Body of pancreas (tissue), 4 donors: Measurements from ENCODE around the gene HSP90B1. TPM values are rescaled to one million over a fixed set of nuclear protein-coding genes. Genes with fewer than 3 reads are reported as not detected.

Source experiments
- ATAC-seq: fragments of 150-250 bp; one replicate; pipeline ENCODE4 v1.9.1; 2016
- DNase-seq, 4 donors: peaks; one replicate each; pipeline ENCODE4 v3.0.0-alpha.2; 2019
- H3K27ac ChIP-seq, 4 donors: fragments of 200-600 bp; sonication (generic); 1 replicate in 3 of 4; 2 replicates in 1 of 4; pipeline versions ENCODE4 v1.5.1 to v1.6.1; 2016 to 2019; ENCODE audit warnings: mild to moderate bottlenecking in 1 of 4, mixed read lengths in 1 of 4, moderate library complexity in 1 of 4
- H3K27me3 ChIP-seq, 2 donors: fragments of 200-600 bp; sonication (generic); one replicate each; pipeline ENCODE4 v1.6.0; 2016; ENCODE audit warnings: mild to moderate bottlenecking in 1 of 2
- H3K36me3 ChIP-seq, 2 donors: fragments of 200-600 bp; sonication (generic); replicated peaks in 1 of 2; 2 replicates each; pipeline ENCODE4 v1.5.1; 2016; ENCODE audit warnings: low read depth in 2 of 2; ENCODE audit not compliant: insufficient read depth in 1 of 2
- H3K4me1 ChIP-seq: fragments of 200-600 bp; sonication (generic); one replicate; pipeline ENCODE4 v1.6.0; 2016
- H3K4me3 ChIP-seq, 2 donors: fragments of 200-600 bp; sonication (generic); 1 replicate in 1 of 2; 2 replicates in 1 of 2; pipeline ENCODE4 v1.5.1; 2016 to 2019
- H3K9me3 ChIP-seq, 3 donors: fragments of 200-600 bp; sonication (generic); 1 replicate in 2 of 3; 2 replicates in 1 of 3; pipeline ENCODE4 v1.5.1; 2016
- POLR2A ChIP-seq, 3 donors: fragments of 450-650 bp; IDR thresholded peaks; one replicate each; pipeline ENCODE4 v1.6.1; 2016; ENCODE audit warnings: antibody characterized with exemption in 3 of 3, mild to moderate bottlenecking in 2 of 3
- WGBS, 2 donors: methylation state at CpG; one replicate each; pipeline ENCODE4 v1.1.5; 2017; 5-methylcytosine and 5-hydroxymethylcytosine counted together
- intact Hi-C: fragments of 100-400 bp; cut with DNase I; formaldehyde crosslinking; loops from one replicate; pipeline ENCODE4 v1.15.1; 2023
- total RNA-seq, 2 donors: library from RNA; depleted of rRNA; stranded (reverse); fragments of >200 nt; gene quantifications; one replicate each; pipeline ENCODE4 v1.1.0, GENCODE V29; 2016
- TF ChIP-seq, protein P1 (sequence below), 7 experiments: fragments of 450-650 bp in 4 of 7; fragments of 200-600 bp in 3 of 7; sonication (generic) in 3 of 7; IDR thresholded peaks; one replicate each; pipeline ENCODE4 v1.5.1; 2016 to 2019; ENCODE audit warnings: antibody characterized with exemption in 7 of 7

Gene HSP90B1
- total RNA-seq, 2 donors from 2014 or later = 216 to 628 TPM

DNA sequence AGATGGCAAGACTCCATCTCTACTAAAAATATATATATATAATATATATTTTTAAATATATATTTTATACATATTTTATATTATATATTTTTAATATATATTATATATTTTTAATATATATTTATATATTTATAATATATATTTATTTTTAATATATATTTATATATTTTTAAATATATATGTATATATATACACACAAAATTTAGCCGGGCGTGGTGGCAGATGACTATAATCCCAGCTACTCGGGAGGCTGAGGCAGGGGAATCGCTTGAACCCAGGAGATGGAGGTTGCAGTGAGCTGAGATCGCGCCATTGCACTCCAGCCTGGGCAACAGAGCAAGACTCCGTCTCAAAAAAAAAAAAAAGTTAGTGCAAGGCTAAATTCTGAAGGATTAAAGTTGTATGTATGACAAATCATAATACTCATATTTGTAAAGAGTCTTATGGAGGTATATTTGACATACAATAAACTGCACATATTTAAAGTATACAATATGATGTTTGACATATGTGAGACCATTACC, 27.7 kb downstream of the HSP90B1 start:
- H3K4me3 ChIP-seq = no peak overlapping the region
- peak overlapping the region; percentile 50 to 96 (median 82) for H3K27ac ChIP-seq
- no peaks in the 10 kb centered on the region for H3K27me3 ChIP-seq
- peaks cover 0 to under 1% of the 10 kb centered on the region in 2 donors for H3K36me3 ChIP-seq
- TF ChIP-seq, protein P1, sequence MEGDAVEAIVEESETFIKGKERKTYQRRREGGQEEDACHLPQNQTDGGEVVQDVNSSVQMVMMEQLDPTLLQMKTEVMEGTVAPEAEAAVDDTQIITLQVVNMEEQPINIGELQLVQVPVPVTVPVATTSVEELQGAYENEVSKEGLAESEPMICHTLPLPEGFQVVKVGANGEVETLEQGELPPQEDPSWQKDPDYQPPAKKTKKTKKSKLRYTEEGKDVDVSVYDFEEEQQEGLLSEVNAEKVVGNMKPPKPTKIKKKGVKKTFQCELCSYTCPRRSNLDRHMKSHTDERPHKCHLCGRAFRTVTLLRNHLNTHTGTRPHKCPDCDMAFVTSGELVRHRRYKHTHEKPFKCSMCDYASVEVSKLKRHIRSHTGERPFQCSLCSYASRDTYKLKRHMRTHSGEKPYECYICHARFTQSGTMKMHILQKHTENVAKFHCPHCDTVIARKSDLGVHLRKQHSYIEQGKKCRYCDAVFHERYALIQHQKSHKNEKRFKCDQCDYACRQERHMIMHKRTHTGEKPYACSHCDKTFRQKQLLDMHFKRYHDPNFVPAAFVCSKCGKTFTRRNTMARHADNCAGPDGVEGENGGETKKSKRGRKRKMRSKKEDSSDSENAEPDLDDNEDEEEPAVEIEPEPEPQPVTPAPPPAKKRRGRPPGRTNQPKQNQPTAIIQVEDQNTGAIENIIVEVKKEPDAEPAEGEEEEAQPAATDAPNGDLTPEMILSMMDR (IDR thresholded peaks at IDR 0.05) = no peak
- no peak for TF ChIP-seq POLR2A (IDR thresholded peaks at IDR 0.05)
- 85 to 88% methylated on average over 7 of the region's 7 CpGs for WGBS, 2 donors
- intact Hi-C loops = no loop called here
- H3K4me1 ChIP-seq = peaks cover 21% of the 10 kb centered on the region
- DNase-seq (no peak), ATAC-seq (no peak)
- no peaks in the 10 kb centered on the region for H3K9me3 ChIP-seq

GRCh38 chr12:103958621-103959020, 28.4 kb downstream of the HSP90B1 start:
- no peaks in the 10 kb centered on the region for H3K36me3 ChIP-seq
- 31 to 56% methylated on average over 1 of the region's 1 CpG for WGBS, 2 donors
- peak overlapping the region in 1 of 4 donors; percentile 96 for H3K27ac ChIP-seq
- intact Hi-C loops = no loop called here
- no peaks in the 10 kb centered on the region for H3K9me3 ChIP-seq
- H3K4me3 ChIP-seq = no peak overlapping the region
- DNase-seq = no peak
- TF ChIP-seq POLR2A (IDR thresholded peaks at IDR 0.05) = no peak
- TF ChIP-seq, protein P1 (IDR thresholded peaks at IDR 0.05) = no peak
- H3K4me1 ChIP-seq = peaks cover 22% of the 10 kb centered on the region
- H3K27me3 ChIP-seq = no peaks in the 10 kb centered on the region
- no peak for ATAC-seq

GRCh38 chr12:103960616-103961227, 30.5 kb downstream of the HSP90B1 start:
- no peaks in the 10 kb centered on the region for H3K27me3 ChIP-seq
- 51 to 62% methylated on average over 7 of the region's 7 CpGs for WGBS, 2 donors
- no peak for DNase-seq

GRCh38 chr12:103962493-103962892, 32.3 kb downstream of the HSP90B1 start:
- Histone ChIP-seq H3K27ac (no peak overlapping the region), H3K4me1 (peaks cover 26% of the 10 kb centered on the region), H3K4me3 (no peak overlapping the region), H3K9me3 (no peaks in the 10 kb centered on the region), H3K36me3 (no peaks in the 10 kb centered on the region), H3K27me3 (no peaks in the 10 kb centered on the region)
- no peak for DNase-seq
- intact Hi-C loops = loop anchor here (10.0 kb wide), 1 partner anchor 142 kb away; no protein-coding TSS in a partner anchor
- TF ChIP-seq, protein P1 (IDR thresholded peaks at IDR 0.05) = no peak
- ATAC-seq = no peak
- 44 to 70% methylated on average over 1 of the region's 1 CpG for WGBS, 2 donors

More at GRCh38 chr12:103960616-103961227, 30.5 kb downstream of the HSP90B1 start:
- intact Hi-C loops = loop anchor here (10.0 kb wide), 1 partner anchor 144 kb away; no protein-coding TSS in a partner anchor
- ATAC-seq = no peak
- no peak for TF ChIP-seq POLR2A (IDR thresholded peaks at IDR 0.05)
- TF ChIP-seq, protein P1 (IDR thresholded peaks at IDR 0.05) = no peak
- Histone ChIP-seq H3K9me3 (no peaks in the 10 kb centered on the region), H3K4me1 (peaks cover 28% of the 10 kb centered on the region), H3K27ac (no peak overlapping the region), H3K36me3 (no peaks in the 10 kb centered on the region), H3K4me3 (no peak overlapping the region)
